ENCODE data around the gene GIGYF2. TPM values are rescaled to one million over a fixed set of nuclear protein-coding genes. Genes with fewer than 3 reads are reported as not detected.

Gene GIGYF2
- total RNA-seq, 1 experiment from 2014 or later, result 29.6 TPM

DNA sequence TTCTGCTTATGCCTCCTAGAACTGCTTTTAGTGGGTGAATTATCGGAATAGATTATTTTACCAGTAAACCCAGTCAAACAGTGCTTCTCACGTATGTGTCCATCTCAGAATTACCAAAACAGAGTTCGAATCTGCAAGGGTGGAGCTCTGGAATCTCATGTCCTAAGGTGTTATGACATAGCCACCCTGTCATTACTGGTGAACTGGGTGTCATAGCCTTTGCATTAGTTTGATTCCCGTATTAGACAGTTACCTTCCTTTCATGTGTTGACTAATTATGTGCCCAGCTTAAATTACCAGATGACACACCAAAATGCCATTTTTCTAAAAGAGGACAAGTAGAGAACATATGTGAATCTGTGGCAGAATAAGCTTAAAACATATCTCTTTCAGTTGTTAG is 94.4 kb downstream of the GIGYF2 start:
- no peak for DNase-seq (ENCODE audit: low read depth)
- in situ Hi-C loops (cut with HindIII; ENCODE audit: low pct_unique_long_range_greater_than_20kb, low sequenced_read_pairs), result no loop called here

DNA sequence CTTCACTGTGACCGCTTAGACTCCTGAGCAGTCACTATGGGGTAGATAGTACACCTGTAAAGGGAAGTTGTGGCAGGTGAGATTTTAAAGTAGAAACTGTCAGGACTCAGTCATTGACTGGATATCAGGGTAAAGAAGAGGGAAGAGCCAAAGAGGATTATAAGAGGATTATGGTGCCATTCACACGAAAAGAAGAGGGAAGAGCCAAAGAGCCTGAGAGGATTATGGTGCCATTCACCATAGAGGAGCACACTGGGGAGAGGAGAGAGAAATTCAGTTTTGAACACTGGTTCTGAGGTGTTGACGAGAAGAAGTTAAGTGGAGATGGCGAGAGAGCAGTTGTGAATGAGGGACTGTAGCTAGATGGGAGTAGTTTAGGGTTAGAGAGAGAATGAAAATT is 96.1 kb downstream of the GIGYF2 start:
- in situ Hi-C loops (cut with HindIII; ENCODE audit: low pct_unique_long_range_greater_than_20kb, low sequenced_read_pairs), result no loop called here
- no peak for DNase-seq (ENCODE audit: low read depth)

DNA sequence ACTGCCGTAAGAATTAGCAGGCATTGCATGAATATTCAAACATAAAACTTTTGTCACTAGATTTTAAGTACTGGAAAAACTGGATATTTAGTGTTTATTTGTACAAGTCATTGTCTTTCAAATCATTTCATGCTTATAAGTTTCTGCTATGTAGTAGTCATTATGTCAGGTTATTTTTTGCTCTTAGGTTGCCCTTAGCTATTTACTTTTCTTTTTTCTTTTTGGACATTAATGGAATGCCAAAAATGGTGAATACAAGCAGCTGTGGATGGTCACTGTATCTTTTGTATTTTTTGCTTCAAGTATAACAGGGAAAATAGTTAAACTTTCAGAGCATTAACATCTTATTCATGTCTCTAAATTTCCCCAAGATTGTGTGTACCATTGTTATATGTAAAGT is 97.8 kb downstream of the GIGYF2 start:
- no peak for DNase-seq (ENCODE audit: low read depth)
- in situ Hi-C loops (cut with HindIII; ENCODE audit: low pct_unique_long_range_greater_than_20kb, low sequenced_read_pairs), result no loop called here

DNA sequence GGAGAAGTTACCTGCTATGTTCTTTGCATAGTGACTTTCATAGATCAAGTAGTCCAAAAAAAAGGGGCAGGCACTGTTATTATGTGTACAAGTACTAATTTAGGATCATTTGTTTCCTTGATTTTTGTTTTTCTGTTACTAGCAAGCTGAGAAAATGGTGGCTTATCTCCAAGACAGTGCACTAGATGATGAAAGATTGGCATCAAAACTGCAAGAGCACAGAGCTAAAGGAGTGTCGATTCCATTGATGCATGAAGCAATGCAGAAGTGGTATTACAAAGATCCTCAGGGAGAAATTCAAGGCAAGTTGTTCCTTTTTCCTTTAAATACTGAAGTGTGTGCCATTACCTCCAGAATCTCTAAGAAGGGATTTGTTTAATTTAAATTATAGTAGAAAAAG is 98.8 kb downstream of the GIGYF2 start:
- in situ Hi-C loops (cut with HindIII; ENCODE audit: low pct_unique_long_range_greater_than_20kb, low sequenced_read_pairs), result no loop called here
- DNase-seq (ENCODE audit: low read depth), result no peak

DNA sequence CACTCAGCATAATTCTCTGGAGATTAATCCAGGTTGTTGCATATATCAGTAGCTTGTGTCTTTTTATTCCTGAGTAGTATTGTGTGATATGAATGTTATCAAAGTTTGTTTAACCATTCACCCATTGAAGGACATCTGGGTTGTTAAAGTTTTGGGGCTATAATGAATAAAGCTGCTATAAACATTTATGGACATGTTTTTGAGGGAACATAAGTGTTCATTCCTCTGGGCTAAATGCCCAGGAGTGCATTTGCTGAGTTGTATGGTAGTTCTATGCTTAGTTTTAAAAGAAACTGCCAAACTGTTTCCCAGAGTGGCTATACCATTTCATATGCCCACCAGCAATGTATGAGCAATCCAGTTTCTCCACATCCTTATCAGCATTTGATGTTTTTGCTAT is 101.1 kb downstream of the GIGYF2 start:
- DNase-seq (ENCODE audit: low read depth), result no peak
- in situ Hi-C loops (cut with HindIII; ENCODE audit: low pct_unique_long_range_greater_than_20kb, low sequenced_read_pairs), result no loop called here

DNA sequence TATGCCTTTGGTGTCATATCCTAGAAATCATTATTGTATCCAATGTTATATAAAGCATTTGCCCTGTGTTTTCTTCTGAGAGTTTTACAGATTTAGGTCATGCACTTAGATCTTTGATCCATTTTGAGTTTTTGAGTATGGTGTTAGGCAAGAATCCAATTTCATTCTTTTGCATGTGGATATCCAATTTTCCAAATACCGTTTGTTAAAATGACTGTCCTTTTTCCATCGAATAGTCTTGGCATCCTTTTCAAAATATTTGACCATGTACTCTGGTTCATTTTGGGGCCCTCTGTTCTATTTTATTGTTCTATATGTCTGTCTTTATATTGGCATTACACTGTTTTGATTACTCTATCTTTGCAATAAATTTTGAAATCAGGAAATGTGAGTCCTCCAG is 103.0 kb downstream of the GIGYF2 start:
- no peak for DNase-seq (ENCODE audit: low read depth)
- in situ Hi-C loops (cut with HindIII; ENCODE audit: low pct_unique_long_range_greater_than_20kb, low sequenced_read_pairs), result no loop called here

DNA sequence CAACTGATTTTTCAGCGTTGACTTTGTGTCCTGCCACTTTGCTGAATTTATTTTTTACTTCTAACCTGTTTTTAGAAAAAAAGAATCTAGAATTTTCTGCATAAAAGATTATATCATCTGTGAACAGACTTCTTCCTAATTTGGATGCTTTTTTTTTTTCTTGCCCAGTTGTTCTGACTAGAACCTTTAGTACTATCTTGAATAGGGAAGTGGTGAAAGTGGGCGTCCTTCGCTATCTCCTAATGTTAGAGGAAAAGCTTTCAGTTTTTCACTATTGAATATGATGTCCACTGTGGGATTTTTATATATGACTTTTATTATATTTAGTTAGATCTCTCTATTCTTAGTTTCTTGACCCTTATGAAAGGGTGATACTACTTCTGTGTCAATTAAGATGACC is 105.0 kb downstream of the GIGYF2 start:
- in situ Hi-C loops (cut with HindIII; ENCODE audit: low pct_unique_long_range_greater_than_20kb, low sequenced_read_pairs), result no loop called here
- no peak for DNase-seq (ENCODE audit: low read depth)

DNA sequence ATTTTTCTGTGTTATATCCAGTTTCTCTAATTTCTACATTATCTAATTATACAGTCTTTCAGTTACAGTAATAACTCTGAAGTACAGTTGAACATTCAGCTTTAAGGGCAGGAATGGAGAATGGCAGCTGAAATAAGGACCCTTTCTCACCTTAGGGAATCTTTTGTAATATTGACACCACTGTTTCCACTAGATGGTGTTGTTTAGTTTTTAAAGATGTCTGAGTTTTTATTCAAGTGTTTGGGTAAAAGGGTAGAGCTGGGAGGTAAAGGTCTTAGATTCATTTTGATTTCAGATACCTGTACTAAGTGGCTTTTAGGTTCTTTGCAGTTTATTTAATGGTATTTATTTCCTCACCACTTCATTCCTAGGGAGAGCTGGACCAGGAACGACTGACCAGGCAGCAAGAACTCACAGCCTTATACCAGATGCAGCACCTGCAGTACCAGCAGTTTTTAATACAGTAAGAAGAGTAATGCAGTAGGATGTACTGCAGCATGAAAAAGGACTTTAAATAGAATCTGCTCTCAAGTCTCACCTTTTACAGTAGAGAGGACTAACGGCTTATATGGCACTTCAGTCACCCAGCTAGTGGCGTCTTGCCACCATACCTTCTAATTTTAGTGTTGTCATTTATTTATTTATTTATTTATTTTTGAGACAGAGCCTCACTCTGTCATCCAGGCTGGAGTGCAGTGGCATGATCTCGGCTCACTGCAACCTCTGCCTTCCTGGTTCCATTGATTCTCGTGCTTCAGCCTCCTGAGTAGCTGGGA is 112.4 kb downstream of the GIGYF2 start:
- in situ Hi-C loops (cut with HindIII; ENCODE audit: low pct_unique_long_range_greater_than_20kb, low sequenced_read_pairs), result no loop called here

DNA sequence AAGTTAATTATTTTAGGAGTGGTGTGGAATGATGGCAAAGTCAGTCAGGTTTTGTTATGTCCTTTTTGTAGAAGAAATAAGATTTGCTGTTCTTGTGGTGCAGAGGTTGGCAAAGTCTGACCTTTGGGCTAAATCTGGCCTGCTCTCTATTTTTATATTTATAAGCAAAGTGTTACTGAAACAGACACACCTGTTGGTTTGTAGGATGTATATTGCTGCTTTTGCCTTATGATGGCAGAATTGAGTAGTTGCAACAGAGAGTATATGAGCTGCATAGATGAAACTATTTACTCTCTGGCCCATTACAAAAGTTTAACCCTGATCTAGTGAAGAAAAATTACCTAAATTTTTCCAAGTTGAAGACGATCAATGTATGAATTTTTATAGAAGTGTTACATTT is 113.3 kb downstream of the GIGYF2 start:
- DNase-seq (ENCODE audit: low read depth), result no peak
- in situ Hi-C loops (cut with HindIII; ENCODE audit: low pct_unique_long_range_greater_than_20kb, low sequenced_read_pairs), result no loop called here

More for the DNA sequence above, 112.4 kb downstream of the GIGYF2 start:
- DNase-seq (ENCODE audit: low read depth), result peak; percentile 11

DNA sequence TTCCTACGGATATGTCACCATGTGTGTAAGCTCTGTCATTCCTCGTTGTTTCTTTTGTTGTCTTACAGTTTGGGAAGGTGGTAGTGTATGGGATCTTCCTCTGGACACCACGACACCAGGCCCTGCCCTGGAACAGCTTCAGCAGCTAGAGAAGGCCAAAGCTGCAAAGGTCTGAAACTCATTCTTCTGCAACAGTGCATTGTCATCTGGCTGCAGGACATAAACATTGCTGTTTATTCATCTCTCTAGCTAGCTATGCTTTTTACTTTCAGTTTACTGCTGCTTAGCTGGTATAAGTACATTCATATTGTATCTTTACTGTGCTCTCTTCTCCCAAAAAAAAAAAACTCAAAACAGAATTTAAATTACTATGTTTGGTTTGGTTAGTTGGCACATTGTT is 118.4 kb downstream of the GIGYF2 start:
- DNase-seq (ENCODE audit: low read depth), result no peak
- in situ Hi-C loops (cut with HindIII; ENCODE audit: low pct_unique_long_range_greater_than_20kb, low sequenced_read_pairs), result no loop called here

DNA sequence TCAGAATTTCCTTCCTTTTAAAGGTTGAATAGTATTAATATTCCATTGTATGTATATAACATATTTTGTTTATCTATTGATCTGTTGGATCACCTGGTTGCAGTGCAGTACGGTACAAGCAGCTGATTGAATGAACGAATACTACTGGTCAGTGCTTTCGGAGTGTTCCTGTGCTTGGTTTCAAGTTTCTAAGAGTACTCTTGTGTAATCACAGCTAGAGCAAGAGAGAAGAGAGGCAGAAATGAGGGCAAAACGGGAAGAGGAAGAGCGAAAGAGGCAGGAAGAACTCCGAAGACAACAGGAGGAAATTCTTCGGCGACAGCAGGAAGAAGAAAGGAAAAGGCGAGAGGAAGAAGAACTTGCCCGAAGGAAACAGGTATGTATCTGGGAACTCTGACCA is 119.5 kb downstream of the GIGYF2 start:
- no peak for DNase-seq (ENCODE audit: low read depth)
- in situ Hi-C loops (cut with HindIII; ENCODE audit: low pct_unique_long_range_greater_than_20kb, low sequenced_read_pairs), result no loop called here

DNA sequence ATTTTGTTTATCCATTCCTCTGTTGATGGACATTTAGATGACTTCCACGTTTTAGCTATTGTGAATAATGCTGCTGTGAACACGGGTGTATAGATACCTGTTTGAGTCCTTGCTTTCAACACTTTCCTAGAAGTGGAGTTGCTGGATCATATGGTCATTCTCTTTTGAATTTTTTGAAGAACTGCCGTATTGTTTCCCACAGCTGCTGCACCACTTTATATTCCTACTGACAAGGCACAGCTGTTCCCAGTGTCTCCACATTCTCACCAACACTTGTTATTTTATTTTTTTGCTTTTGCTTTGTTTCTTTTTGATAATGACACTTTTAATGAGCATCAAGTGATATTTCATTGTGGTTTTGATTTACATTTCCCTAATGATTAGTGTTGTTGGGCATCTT is 120.6 kb downstream of the GIGYF2 start:
- in situ Hi-C loops (cut with HindIII; ENCODE audit: low pct_unique_long_range_greater_than_20kb, low sequenced_read_pairs), result no loop called here
- DNase-seq (ENCODE audit: low read depth), result no peak

DNA sequence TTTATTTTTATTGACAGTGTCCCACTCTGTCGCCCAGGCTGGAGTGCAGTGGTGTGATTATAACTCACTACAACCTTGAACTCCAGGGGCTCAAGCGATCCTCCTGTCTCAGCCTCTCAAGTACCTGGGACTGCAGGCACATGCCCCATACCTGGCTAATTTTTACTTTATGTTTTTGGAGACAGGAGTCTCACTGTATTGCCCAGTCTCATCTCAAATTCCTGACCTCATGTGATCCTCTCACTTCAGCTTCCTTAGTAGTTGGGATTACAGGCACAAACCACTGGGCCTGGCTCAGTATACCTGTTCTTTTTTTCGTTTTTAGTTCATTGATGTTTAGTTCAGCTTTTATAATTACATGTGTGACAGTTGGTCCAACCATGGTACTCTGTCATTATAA is 132.9 kb downstream of the GIGYF2 start:
- in situ Hi-C loops (cut with HindIII; ENCODE audit: low pct_unique_long_range_greater_than_20kb, low sequenced_read_pairs), result no loop called here
- no peak for DNase-seq (ENCODE audit: low read depth)

DNA sequence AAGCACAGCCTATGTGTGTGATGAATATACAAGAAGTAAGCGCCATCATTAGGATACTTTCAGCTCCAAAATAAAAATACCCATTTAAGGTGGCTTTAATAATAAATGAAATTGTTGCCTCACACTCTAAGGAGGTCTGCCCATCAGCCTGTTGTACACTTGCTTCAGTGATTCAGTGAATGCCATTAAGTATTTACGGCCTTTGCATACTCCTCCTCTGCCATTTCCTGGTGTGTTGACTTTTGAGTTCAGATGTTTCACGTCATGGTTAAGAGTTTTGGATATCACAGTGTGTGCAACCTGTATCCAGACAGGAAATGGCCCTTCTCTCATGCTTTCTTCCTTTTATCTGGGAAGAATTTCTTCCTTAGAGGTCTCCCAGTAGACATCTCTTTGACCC is 134.4 kb downstream of the GIGYF2 start:
- no peak for DNase-seq (ENCODE audit: low read depth)
- in situ Hi-C loops (cut with HindIII; ENCODE audit: low pct_unique_long_range_greater_than_20kb, low sequenced_read_pairs), result no loop called here

DNA sequence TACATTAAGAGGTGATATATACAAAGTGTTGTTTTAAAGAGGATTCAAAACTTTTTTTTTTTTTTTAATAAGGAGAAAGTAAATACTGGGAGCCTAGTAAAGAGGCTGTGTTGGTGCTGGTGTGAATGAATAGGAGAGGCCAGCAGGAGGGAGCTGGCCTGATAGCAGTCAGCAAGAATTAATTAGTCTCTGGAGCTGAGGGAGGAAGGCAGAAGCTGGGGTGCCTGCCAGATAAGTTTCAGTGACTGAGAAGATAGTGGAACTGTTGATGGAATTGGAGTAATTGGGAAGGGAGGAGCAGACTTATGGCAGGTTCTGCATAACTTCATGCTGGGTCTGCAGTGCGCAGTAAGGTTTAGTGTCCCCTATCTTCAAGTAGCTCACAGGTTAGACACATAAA is 136.7 kb downstream of the GIGYF2 start:
- in situ Hi-C loops (cut with HindIII; ENCODE audit: low pct_unique_long_range_greater_than_20kb, low sequenced_read_pairs), result no loop called here
- no peak for DNase-seq (ENCODE audit: low read depth)

DNA sequence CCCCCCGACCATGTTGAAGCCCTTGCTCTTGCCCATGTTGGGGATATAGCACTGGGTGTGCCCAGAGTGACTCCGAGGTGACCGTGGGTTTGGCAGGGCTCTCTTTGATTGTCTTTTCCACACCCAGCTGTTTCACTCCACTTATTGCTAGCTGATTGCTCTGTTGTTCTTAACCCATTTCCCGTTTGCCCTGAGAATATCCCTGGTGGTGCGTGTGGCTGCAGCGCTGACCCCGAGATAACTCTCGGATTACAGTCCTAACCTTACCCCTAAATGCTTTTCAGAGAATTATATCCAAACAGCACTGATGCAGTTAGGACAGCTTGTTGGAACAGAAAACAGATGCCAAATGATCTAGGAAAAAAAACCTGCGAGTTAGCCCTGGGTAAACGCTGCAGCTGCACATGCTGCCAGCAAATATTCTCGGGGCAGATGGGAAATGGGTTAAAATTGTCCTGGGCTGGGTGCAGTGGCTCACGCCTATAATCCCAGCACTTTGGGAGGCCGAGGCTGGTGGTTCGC is 138.6 kb downstream of the GIGYF2 start:
- in situ Hi-C loops (cut with HindIII; ENCODE audit: low pct_unique_long_range_greater_than_20kb, low sequenced_read_pairs), result no loop called here

DNA sequence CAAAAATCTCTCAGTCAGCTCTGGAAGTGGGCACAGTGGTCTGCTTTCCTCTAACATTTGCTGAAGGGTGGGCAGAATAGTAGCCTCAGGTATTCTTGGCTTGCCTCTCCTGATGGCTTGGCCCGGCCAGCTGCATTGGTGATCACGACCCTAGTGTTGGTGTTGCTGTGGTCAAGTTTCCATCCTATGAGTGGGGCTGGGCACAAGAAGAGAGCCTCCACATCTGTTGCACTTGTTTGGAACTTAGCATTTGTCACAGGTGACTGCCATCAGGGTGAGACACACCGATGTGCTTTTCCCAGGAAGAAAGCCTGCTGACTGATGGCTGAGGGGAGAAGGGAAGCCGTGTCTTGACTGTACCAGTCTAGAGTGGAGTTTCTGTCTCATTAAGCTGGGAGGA is 139.8 kb downstream of the GIGYF2 start:
- in situ Hi-C loops (cut with HindIII; ENCODE audit: low pct_unique_long_range_greater_than_20kb, low sequenced_read_pairs), result no loop called here

More for the DNA sequence above, 138.6 kb downstream of the GIGYF2 start:
- DNase-seq (ENCODE audit: low read depth), result no peak

DNA sequence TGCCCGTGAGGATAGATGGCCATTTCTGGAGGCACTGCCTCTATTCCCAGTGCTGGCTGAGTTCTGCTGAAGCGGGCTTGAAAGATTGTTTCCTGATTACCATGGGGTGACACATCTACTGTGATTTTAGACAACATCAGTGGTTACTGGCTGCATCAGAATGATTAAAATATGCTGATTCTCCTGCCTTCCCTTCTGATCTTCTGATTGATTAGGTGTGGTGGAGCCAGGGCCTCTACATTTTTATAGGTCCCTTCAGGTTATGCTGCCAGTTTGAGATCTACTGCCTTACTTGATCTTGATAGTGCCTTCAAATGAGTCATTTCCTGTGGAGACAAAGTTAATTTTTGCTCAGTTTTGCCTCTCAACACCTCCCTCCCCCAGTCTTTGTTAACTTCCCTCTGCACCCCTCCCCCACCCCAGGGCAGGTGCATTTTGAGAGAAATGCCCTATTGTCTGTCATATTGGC is 141.3 kb downstream of the GIGYF2 start:
- DNase-seq (ENCODE audit: low read depth), result peak; percentile 48

More for the DNA sequence above, 139.8 kb downstream of the GIGYF2 start:
- no peak for DNase-seq (ENCODE audit: low read depth)

DNA sequence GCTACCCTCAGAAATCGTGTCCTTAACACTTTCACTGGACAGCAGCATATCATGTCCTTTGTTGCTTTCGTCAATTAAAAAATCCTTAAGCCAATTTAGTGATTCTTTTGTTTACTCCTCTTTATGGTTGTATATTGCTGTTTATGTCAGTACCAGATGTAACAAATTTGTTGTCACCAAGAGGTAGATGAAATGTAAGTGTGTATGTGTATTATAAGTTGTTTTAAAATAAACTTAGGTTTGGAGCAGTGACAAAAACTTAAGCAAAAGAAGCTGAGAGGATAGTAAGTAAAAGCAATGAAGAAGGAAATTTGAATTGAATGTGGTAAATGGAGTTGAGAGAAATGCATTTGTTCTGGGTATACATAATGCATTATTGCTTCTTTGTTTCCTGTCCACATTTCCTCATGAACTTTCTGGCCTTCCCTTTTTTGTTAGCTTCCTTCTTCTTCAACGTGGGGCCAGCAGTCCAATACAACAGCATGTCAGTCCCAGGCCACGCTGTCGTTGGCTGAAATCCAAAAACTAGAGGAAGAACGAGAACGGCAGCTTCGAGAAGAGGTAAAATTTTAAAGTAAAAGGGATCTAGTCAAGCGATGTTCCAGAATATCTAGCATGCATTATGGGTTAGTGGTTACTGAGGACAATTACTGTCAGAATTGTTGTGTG is 142.4 kb downstream of the GIGYF2 start:
- no peak for DNase-seq (ENCODE audit: low read depth)
- in situ Hi-C loops (cut with HindIII; ENCODE audit: low pct_unique_long_range_greater_than_20kb, low sequenced_read_pairs), result no loop called here

More for the DNA sequence above, 141.3 kb downstream of the GIGYF2 start:
- in situ Hi-C loops (cut with HindIII; ENCODE audit: low pct_unique_long_range_greater_than_20kb, low sequenced_read_pairs), result no loop called here
